ENCODE data around the gene SLC12A5.

Gene SLC12A5

GRCh38 chr20:46078954-46079353 is 49.9 kb downstream of the SLC12A5 start:
- Histone ChIP-seq H3K9me3 (ENCODE audit: control insufficient read depth, insufficient read depth, low read length) (no peaks in the 10 kb centered on the region), H3K36me3 (ENCODE audit: control insufficient read depth, low read length) (peaks cover 59% of the 10 kb centered on the region), H3K27ac (ENCODE audit: low read depth, low read length) (no peak overlapping the region), H3F3A (ENCODE audit: control insufficient read depth, insufficient read depth) (no peaks in the 10 kb centered on the region; the same call in 1 of the 2 replicates), H3K9me2 (replicated peaks; ENCODE audit: control insufficient read depth, low read length) (no peaks in the 10 kb centered on the region), H4K20me1 (ENCODE audit: control insufficient read depth, insufficient read depth, low read depth, low read length) (peaks cover 36% of the 10 kb centered on the region), H3K4me1 (ENCODE audit: control insufficient read depth, low read length) (0 out of 2 replicates have a peak, but pooled peaks cover 3% of the 10 kb centered on the region), H3K79me2 (ENCODE audit: control insufficient read depth, low read length) (peaks cover 80% of the 10 kb centered on the region), H3K27me3 (ENCODE audit: control insufficient read depth, low read length) (no peaks in the 10 kb centered on the region), H3K4me2 (ENCODE audit: low read length) (no peak overlapping the region), H3K4me3 (ENCODE audit: low read length) (no peak overlapping the region)
- TF ChIP-seq EZH2phosphoT487 (IDR thresholded peaks at IDR 0.05; ENCODE audit: borderline replicate concordance, low read length): no peak
- TF ChIP-seq, protein P1, sequence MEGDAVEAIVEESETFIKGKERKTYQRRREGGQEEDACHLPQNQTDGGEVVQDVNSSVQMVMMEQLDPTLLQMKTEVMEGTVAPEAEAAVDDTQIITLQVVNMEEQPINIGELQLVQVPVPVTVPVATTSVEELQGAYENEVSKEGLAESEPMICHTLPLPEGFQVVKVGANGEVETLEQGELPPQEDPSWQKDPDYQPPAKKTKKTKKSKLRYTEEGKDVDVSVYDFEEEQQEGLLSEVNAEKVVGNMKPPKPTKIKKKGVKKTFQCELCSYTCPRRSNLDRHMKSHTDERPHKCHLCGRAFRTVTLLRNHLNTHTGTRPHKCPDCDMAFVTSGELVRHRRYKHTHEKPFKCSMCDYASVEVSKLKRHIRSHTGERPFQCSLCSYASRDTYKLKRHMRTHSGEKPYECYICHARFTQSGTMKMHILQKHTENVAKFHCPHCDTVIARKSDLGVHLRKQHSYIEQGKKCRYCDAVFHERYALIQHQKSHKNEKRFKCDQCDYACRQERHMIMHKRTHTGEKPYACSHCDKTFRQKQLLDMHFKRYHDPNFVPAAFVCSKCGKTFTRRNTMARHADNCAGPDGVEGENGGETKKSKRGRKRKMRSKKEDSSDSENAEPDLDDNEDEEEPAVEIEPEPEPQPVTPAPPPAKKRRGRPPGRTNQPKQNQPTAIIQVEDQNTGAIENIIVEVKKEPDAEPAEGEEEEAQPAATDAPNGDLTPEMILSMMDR (IDR thresholded peaks at IDR 0.05; ENCODE audit: low read depth, low read length, poor library complexity, severe bottlenecking): no peak

DNA sequence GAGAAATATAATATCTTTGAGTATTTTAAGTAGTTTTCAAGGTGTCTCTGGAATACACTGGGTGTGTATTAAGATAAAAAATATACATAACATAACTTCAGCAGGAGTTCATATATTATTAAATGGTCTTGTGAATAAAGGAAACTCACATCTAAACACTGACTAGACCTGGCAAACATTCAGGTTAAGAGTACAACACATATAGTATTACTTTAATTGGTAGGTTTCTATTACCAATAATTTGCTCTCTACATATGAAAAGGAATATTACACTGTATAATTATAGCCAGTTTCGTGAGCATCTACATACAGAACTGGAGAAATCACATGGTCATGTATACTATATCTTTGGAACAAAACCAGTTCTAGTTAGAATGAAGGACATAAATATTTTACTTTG is 52.1 kb downstream of the SLC12A5 start:
- H3K27ac ChIP-seq (ENCODE audit: low read depth, low read length): no peak overlapping the region
- H3K4me3 ChIP-seq (ENCODE audit: low read length): no peak overlapping the region
- peaks cover 45% of the 10 kb centered on the region for H4K20me1 ChIP-seq (ENCODE audit: control insufficient read depth, insufficient read depth, low read depth, low read length)
- H3K79me2 ChIP-seq (ENCODE audit: control insufficient read depth, low read length): peaks cover 89% of the 10 kb centered on the region
- no peaks in the 10 kb centered on the region for H3K9me2 ChIP-seq (replicated peaks; ENCODE audit: control insufficient read depth, low read length)
- H3F3A ChIP-seq (ENCODE audit: control insufficient read depth, insufficient read depth): no peaks in the 10 kb centered on the region; the same call in none of the 2 replicates
- no peak for TF ChIP-seq EZH2phosphoT487 (IDR thresholded peaks at IDR 0.05; ENCODE audit: borderline replicate concordance, low read length)
- TF ChIP-seq, protein P1 (IDR thresholded peaks at IDR 0.05; ENCODE audit: low read depth, low read length, poor library complexity, severe bottlenecking): no peak
- H3K27me3 ChIP-seq (ENCODE audit: control insufficient read depth, low read length): no peaks in the 10 kb centered on the region
- peaks cover 48% of the 10 kb centered on the region for H3K36me3 ChIP-seq (ENCODE audit: control insufficient read depth, low read length)
- H3K4me1 ChIP-seq (ENCODE audit: control insufficient read depth, low read length): peaks cover 3% of the 10 kb centered on the region; the same call in 1 of the 2 replicates
- H3K4me2 ChIP-seq (ENCODE audit: low read length): no peak overlapping the region
- H3K9me3 ChIP-seq (ENCODE audit: control insufficient read depth, insufficient read depth, low read length): no peaks in the 10 kb centered on the region

GRCh38 chr20:46083101-46083500 is 54.1 kb downstream of the SLC12A5 start:
- H4K20me1 ChIP-seq (ENCODE audit: control insufficient read depth, insufficient read depth, low read depth, low read length): peaks cover 53% of the 10 kb centered on the region
- H3K4me2 ChIP-seq (ENCODE audit: low read length): no peak overlapping the region
- H3K36me3 ChIP-seq (ENCODE audit: control insufficient read depth, low read length): peaks cover 45% of the 10 kb centered on the region

More at GRCh38 chr20:46083101-46083500, 54.1 kb downstream of the SLC12A5 start:
- Histone ChIP-seq H3K9me2 (replicated peaks; ENCODE audit: control insufficient read depth, low read length) (no peaks in the 10 kb centered on the region), H3F3A (ENCODE audit: control insufficient read depth, insufficient read depth) (no peaks in the 10 kb centered on the region; the same call in none of the 2 replicates), H3K9me3 (ENCODE audit: control insufficient read depth, insufficient read depth, low read length) (no peaks in the 10 kb centered on the region), H3K79me2 (ENCODE audit: control insufficient read depth, low read length) (peaks cover 100% of the 10 kb centered on the region), H3K27me3 (ENCODE audit: control insufficient read depth, low read length) (no peaks in the 10 kb centered on the region), H3K27ac (ENCODE audit: low read depth, low read length) (no peak overlapping the region), H3K4me1 (ENCODE audit: control insufficient read depth, low read length) (peaks cover 22% of the 10 kb centered on the region), H3K4me3 (ENCODE audit: low read length) (no peak overlapping the region)
- no peak for TF ChIP-seq EZH2phosphoT487 (IDR thresholded peaks at IDR 0.05; ENCODE audit: borderline replicate concordance, low read length)
- TF ChIP-seq, protein P1 (IDR thresholded peaks at IDR 0.05; ENCODE audit: low read depth, low read length, poor library complexity, severe bottlenecking): no peak
